Activated CD4-positive, alpha-beta T cell treated with anti-CD3 and anti-CD28 coated beads, Interleukin-2, amount 50 U/mL, for 24 hours (primary cell): ENCODE data around the gene FXR2.

Source experiments
- DNase-seq, 2 donors: peaks; one replicate each; pipeline ENCODE4 v3.0.0-alpha.2; 2020; ENCODE audit warnings: low read depth in 1 of 2, low spot score in 1 of 2

FXR2 gene

GRCh38 chr17:7589204-7589868, 25.4 kb downstream of the FXR2 start:
- no peak for DNase-seq

- no peak for DNase-seq
Observed at GRCh38 chr17:7588553-7589203, 26.0 kb downstream of the FXR2 start.

DNA sequence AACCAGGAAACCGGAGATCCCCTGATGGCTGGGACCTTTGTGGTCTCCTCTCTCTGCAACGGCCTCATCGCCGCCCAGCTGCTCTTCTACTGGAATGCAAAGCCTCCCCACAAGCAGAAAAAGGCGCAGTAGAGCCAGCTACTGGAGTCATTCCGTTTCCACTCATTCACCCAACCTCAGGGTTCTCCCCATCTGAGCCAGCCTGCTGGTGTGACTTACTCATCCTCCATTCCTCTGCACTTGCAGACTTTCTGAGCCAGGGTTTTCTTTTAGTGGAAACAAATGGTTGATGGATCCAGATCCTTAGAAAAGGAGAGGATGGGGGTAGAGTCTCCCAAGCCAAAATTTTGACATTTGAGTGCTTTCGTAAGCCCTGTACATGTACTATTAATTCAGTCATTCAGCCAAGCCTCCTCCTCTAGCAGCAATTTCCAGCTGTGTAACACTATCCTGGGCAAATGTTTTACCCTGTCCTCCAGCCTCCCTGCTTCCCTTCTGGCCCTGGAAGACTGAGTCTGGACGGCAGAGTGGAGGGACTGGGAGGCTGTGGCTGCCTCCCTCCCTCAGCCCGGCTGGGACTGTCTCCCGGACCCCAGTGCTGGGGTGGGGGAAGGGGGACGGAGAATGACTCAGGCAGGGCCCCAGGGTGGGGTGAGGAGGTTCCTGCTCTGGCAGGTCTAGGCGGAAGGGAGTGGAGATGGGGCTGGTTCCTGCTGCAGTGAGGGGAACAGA, 27.1 kb downstream of the FXR2 start:
- DNase-seq, result no peak

- no peak for DNase-seq
Observed at GRCh38 chr17:7586673-7587419, 27.9 kb downstream of the FXR2 start.

DNA sequence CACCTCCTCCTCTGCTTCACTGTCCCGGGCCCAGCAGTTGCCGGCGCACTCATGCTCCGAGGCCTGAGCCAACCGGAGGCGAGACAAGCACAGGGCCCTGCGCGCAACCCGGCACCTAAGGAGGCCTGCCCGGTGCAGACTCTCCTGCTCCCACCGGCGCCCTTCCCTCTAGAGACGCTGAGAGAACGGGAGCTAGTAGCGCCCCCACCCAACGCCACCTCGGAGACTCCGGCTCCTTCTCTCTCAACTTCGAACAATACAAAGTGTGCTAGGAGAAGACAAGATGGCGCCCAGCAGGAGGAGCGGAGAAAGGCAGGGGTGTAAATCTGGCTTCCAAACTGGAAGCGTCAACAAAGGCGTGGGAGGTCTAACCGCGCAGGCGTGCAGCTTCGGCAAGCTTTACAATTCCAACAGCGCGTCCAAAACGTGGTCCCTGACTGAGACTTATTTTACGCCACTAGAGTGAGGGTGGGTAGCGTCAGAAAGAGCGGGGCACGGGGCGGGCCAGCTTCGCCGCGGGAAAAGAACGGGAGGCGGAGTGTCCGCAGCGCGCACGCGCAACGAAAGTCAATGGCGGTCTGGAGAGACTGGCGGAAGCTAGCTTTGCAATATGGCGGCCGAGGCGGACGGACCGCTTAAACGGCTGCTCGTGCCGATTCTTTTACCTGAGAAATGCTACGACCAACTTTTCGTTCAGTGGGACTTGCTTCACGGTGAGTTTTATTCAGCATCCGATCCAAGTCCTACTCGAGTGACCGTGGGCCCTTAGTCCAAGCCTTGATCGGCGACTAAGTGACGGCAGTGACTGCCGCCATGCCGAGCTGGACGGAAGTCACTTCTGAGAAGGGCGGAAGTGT, 31.2 kb downstream of the FXR2 start, which contains the start of gene MPDU1:
Gene MPDU1 (plus strand): TSS at position 600 of the 857 bp plus-strand sequence. CDS start 11 bp downstream, at position 611.
- peak; percentile 87 to 91 for DNase-seq

GRCh38 chr17:7582396-7583252, 32.1 kb downstream of the FXR2 start:
- DNase-seq, result no peak

DNA sequence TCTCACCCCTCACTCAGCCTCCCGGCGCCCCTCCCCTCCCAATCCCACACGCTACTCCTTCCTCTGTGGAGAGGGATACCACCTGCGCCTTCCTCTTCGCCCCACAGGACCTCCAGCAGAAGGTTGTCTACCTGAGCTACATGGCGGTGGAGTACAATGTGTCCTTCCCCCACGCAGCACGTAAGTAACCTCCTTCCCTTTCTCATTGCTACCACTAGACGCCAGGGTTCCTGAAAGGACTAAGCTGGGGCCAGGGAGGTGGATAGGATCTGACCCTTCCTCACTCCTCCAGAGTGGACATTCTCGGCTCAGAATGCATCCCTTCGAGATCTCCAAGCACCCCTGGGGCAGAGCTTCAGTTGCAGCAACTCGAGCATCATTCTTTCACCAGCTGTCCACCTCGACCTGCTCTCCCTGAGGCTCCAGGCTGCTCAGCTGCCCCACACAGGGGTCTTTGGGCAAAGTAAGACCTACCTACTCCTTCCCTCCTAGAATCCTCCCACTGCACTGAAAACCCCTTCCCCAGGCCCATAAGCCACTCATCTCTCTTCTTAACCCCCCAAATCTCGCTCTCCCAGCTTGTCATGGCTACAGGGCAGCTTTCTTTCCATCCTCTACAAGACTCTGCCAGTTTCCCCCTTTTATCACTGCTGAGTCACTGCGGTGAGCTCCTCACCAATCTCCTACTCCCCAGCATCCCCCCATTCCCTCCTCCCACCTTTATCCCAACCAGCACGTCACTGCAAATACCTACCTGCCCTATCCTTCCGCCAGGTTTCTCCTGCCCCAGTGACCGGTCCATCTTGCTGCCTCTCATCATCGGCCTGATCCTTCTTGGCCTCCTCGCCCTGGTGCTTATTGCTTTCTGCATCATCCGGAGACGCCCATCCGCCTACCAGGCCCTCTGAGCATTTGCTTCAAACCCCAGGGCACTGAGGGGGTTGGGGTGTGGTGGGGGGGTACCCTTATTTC, 33.8 kb downstream of the FXR2 start:
- no peak for DNase-seq

DNA sequence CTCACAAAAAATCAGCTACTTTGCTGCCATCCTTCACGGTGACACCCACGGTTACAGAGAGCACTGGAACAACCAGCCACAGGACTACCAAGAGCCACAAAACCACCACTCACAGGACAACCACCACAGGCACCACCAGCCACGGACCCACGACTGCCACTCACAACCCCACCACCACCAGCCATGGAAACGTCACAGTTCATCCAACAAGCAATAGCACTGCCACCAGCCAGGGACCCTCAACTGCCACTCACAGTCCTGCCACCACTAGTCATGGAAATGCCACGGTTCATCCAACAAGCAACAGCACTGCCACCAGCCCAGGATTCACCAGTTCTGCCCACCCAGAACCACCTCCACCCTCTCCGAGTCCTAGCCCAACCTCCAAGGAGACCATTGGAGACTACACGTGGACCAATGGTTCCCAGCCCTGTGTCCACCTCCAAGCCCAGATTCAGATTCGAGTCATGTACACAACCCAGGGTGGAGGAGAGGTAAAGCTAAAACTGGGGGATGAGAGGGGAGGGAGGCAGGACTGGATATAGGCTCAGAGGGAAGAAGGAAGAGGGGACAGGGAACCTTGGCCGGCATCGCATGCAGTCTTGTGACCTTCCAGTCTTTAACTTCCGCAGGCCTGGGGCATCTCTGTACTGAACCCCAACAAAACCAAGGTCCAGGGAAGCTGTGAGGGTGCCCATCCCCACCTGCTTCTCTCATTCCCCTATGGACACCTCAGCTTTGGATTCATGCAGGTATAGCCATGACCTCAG, 34.7 kb downstream of the FXR2 start:
- peak in 1 of 2 donors; percentile 32 for DNase-seq

DNA sequence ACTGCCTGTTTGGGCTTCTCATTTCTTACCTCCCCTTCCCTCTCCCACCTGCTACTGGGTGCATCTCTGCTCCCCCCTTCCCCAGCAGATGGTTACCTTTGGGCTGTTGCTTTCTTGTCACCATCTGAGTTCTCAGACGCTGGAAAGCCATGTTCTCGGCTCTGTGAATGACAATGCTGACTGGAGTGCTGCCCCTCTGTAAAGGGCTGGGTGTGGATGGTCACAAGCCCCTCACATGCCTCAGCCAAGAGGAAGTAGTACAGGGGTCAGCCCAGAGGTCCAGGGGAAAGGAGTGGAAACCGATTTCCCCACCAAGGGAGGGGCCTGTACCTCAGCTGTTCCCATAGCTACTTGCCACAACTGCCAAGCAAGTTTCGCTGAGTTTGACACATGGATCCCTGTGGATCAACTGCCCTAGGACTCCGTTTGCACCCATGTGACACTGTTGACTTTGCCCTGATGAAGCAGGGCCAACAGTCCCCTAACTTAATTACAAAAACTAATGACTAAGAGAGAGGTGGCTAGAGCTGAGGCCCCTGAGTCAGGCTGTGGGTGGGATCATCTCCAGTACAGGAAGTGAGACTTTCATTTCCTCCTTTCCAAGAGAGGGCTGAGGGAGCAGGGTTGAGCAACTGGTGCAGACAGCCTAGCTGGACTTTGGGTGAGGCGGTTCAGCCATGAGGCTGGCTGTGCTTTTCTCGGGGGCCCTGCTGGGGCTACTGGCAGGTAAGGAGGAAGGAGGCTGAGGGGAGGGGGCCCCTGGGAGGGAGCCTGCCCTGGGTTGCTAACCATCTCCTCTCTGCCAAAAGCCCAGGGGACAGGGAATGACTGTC, 35.5 kb downstream of the FXR2 start, which contains the start of gene CD68:
Gene CD68 (plus strand): TSS at position 638 of the 833 bp plus-strand sequence. CDS start 40 bp downstream, at position 678.
- DNase-seq, result peak; percentile 53 to 75

- no peak for DNase-seq
Observed at GRCh38 chr17:7577327-7578199, 37.1 kb downstream of the FXR2 start.

DNA sequence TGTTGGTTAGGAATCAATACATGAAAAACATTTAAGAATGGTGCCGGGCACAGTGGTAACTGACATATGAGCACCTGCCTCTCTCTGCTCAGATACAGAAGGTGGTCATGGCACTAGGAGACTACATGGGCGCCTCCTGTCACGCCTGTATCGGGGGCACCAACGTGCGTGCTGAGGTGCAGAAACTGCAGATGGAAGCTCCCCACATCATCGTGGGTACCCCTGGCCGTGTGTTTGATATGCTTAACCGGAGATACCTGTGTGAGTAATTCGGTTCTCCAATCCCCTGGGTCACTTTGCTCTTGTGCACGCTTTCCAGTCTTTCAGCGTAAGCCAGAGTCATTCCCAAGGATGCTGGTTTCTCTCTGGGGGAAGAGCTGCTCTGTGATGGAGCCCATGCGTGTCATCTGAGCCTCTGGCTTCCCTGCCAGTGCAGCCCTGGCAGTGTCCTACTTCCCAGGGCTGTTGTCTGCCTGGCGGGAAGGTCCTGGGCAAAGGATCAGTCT, 38.2 kb downstream of the FXR2 start:
- DNase-seq, result no peak

- no peak for DNase-seq
Observed at GRCh38 chr17:7575959-7576358, 38.7 kb downstream of the FXR2 start.

DNA sequence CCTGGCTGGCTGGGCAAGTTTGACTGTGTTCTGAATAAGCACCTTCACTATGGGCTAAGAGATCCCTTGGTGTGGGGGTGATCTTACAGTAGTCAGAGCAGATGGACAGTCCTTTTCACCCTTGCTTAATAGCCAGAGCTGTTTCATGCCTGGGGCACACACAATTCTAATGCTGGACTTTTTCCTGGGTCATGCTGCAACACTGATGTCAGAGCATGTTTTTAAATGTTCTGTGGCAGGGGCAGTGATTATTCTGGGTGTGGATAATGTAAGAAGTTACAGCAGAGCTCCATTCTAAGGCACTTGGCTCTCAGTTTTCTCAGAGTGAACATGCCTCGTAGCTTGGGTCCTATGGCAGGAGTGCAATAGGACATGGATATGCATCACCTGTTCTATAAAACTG, 39.2 kb downstream of the FXR2 start:
- DNase-seq, result no peak

GRCh38 chr17:7574176-7574953, 40.3 kb downstream of the FXR2 start:
- DNase-seq, result no peak
